DMS53 treated with DMSO at 0.1 percent for 48 hours (cell line): ENCODE results near the gene TCAIM.
"Not testable (repeated sequence)": the region's sequence is repeated elsewhere in the genome, so short reads cannot be mapped to it uniquely, and the experiment has no call there.

Experiments
- DNase-seq: peaks from one replicate; lab custom pipeline; 2025; ENCODE audit not compliant: unreplicated experiment; lab: John Stamatoyannopoulos, UW

Gene TCAIM

GRCh38 chr3:44414517-44415090 lies 76.0 kb downstream of the TCAIM start:
- no peak for DNase-seq

DNA sequence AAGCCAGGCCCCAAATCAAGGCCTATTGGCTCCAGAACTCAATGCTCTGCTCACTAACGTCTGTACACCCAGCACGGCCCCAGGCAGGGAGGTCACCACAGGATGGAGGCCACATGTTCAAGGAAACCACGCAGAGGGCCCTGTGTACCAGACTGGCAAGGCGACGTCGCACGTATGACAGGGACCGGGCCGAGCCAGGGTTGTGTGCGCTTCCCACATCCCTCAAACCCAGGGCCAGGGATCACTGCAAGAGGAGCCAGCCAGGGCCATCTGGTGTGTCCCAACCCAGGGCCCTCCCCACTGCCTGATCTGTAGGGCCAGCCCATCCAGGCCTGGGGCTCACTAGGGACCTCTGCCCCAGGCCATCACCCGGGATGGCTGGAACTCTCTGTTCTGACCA lies 76.9 kb downstream of the TCAIM start:
- no peak for DNase-seq

GRCh38 chr3:44416031-44417030 lies 77.8 kb downstream of the TCAIM start:
- no peak for DNase-seq

DNA sequence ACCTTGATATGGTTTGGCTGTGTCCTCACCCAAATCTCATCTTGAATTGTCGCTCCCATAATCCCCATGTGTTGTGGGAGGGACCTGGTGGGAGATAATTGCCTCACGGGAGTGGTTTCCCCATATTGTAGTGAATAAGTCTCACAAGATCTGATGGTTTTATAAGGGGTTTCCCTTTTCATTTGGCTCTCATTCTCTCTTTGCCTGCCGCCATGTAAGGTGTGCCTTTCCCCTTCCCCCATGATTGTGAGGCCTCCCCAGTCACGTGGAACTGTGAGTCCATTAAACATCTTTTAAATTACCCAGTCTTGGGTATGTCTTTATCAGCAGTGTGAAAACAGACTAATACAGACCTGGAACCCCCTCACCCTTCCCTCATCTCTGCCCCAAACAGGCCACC lies 79.6 kb downstream of the TCAIM start:
- DNase-seq, result not testable (repeated sequence)

DNA sequence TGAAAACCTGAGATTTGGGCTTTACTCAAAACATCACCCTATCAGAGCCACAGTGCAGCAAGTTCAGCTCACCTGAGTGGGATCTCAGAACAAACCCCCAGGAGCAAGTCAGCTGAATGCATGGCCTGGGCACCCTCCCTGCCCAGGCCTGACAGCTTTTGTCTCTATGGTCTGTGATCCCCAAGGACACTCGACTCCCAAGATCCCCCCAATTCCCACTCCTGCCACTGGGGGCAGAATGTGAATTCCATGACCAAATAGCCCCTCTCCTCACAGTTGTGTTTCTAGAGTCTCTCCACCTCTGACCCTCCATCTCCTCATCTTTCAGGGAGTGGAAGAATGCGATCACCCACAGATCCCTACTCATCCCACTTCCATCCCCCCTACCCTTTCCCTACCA lies 80.0 kb downstream of the TCAIM start:
- DNase-seq, result no peak

- no peak for DNase-seq
Measured at GRCh38 chr3:44419116-44419922, 80.8 kb downstream of the TCAIM start.

DNA sequence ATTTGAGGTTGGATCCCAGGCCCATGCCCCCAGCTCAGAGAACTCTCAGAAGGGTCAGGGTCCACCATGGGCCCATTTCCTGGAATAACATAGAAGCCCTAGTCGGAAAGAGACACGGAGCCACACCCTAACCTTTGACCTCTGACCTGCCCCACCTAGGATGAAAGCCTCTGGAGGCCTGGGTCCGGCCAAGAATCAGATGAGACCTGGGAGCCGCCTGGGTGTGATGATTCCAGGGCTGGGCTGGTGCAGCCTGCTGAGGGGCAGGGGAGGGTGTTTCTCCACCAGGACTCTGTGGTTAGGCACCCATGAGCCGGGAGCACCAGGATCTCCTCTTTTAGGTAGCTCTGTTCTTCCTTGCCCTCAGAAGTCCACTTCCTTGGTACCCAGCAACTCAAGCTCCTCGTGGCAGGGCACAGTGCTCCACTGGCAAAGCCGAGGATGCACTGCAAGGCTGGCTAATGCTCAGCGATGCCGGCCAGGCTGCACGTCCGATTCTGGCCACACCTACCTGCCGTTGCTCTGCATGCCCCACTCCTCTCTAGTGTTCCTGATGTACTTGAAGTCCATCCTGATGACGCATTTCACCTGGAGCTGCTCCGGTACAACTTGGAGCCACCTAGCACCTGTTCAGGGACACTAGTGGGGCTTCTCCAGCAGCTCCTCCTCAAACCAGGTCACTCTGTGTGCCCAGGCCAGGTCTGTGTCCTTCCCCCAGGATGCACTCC lies 81.5 kb downstream of the TCAIM start:
- peak; percentile 28 for DNase-seq

- DNase-seq, result no peak
Measured at GRCh38 chr3:44420676-44421075, 82.1 kb downstream of the TCAIM start.

- DNase-seq, result no peak
Measured at GRCh38 chr3:44421280-44421679, 82.7 kb downstream of the TCAIM start.

- no peak for DNase-seq
Measured at GRCh38 chr3:44424758-44425157, 86.2 kb downstream of the TCAIM start.

- DNase-seq, result no peak
Measured at GRCh38 chr3:44427683-44428082, 89.1 kb downstream of the TCAIM start.

DNA sequence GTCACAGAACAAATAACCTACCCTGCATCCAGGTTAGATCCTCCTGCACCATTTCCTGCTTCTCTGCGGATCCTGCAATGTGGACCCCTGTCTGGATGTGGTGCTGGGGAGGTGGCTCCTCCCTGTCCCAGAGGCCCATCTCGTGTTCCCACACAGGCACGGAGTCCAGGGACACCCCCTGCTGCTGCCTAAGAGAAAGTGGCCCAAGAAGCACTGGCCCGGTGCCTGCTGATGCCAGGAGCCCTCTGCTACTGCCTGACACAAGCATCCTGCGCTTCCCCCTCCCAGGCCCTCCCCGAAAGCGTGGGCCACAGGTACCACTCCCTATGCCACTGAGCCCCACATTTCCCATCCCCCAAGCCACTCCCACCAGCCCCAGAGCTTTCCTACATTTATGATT lies 90.3 kb downstream of the TCAIM start:
- no peak for DNase-seq

DNA sequence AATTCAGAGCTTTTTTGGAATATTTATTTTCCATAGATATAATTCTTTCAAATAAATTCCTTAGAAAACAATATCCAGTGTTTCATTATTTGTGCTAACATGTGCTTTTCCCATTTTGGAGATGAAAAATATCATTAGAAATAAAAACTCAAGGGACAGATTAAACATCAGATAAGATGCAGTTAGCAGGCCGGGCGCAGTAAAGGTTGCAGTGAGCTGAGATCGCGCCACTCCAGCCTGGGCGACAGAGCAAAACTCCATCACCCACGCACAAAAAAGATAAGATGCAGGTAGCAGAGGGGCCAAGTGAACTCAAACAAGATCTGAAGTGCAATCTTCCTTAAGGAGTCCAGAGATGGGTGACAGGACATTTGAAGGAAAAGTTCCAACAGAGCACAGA lies 90.9 kb downstream of the TCAIM start:
- no peak for DNase-seq

DNA sequence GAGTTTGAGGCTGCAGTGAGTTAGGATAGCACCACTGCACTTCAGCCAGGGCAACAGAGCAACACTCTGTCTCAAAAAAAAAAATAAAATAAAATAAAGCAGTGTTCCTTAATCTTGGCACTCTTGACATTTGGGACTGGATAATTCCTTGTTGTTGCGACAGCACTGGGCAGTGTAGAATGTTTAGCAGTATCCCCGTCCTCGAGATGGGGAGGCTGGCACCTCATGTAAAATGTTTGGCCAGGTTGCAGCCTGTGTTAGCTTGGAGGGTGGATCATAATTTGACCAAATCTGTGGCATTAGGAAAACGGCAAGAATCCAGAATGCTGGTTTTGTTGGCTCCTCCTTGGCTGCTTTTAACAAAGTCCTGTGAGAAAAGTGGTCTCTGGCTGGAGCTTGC lies 91.9 kb downstream of the TCAIM start:
- no peak for DNase-seq

GRCh38 chr3:44434834-44435510 lies 96.4 kb downstream of the TCAIM start:
- DNase-seq, result no peak

GRCh38 chr3:44436181-44436580 lies 97.6 kb downstream of the TCAIM start:
- no peak for DNase-seq

DNA sequence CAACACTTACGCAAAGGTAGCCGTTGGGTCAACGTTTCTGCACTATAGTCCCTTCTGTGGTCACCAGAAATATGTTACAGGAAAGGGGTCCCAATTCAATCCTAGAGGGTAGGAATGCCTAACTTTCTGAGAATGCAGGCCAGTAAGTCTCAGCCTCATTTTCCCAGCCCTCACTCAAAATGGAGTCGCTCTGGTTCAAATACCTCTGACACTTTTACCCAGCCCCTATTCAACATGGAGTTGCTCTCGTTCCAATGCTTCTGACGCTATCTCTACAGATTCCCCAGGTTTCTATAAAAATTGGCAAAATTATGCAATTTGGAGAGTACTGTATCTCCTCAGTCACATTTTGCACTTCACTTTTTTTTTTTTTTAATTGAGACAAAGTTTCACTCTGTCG lies 99.2 kb downstream of the TCAIM start:
- DNase-seq, result no peak

DNA sequence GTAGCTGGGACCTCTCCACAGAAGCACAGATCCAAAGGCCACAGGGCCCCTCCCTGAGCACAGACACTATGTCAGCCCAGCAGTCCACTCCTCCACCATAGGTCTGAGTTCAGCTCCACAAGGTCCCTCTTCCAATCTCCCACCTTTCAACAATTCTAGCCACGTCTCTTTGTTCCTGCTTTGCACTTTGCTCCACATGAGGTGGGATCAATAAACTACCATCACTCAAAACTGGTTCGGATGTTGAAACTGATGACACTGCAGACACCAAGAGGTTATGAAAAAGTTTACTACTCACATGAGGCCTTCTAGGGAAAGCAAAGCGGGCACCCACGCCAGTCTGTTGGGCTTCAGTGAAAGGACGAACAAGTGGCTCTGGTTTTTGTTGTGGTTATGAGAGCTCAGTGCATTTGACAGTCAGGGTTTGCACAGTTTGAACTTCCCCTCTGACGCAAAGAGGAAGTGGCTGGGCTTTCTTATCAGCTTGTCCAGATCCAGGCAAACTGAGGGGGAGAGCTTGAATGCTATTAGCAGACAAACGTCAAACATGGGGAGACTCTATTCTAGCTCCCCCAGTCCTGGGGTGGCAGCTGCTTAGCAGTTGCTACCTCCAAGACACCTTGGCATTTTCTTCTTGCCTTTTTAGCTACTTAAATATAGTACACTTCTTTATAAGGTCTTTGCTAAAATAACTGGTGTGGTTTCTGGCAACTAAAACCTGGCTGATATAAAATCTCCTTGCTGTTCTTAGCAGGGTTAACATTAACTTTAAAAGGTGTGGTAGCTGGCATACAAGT lies 101.1 kb downstream of the TCAIM start:
- no peak for DNase-seq

DNA sequence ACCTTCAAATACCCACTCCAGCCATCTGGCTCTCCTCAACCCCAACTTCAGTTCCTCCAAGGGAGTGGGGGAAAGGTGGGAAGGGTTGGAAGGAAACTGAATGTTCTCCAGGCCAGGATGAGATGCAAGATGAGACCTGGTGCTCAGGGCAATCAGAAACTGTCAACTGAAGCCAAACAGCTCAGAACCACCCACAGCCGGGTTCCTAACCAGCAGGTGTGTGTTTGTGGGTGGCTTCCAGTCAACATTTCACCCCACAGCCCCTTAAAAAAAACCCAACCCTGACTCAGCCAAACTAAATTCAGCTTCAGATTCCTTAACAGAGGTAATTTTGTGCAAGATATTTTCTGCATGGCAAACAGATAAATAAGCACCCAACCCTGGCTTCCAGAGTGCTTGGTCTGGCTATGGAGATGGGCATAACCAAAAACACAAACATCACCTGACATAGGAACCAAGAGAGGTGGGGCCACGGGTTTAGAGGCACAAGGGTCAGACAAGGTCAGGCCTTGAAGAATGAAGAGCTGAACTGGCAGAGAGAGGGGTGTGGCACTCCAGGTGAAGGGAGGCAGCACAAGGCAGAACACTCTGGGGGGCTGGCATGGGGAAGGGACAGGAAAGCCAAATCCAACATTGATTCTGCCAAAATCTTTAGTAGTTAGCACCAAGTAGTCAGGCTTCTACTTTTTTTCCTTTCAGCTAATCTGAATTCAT lies 104.2 kb downstream of the TCAIM start:
- DNase-seq, result no peak
